Measurements from ENCODE around the gene PTPRJ.

The PTPRJ gene

DNA sequence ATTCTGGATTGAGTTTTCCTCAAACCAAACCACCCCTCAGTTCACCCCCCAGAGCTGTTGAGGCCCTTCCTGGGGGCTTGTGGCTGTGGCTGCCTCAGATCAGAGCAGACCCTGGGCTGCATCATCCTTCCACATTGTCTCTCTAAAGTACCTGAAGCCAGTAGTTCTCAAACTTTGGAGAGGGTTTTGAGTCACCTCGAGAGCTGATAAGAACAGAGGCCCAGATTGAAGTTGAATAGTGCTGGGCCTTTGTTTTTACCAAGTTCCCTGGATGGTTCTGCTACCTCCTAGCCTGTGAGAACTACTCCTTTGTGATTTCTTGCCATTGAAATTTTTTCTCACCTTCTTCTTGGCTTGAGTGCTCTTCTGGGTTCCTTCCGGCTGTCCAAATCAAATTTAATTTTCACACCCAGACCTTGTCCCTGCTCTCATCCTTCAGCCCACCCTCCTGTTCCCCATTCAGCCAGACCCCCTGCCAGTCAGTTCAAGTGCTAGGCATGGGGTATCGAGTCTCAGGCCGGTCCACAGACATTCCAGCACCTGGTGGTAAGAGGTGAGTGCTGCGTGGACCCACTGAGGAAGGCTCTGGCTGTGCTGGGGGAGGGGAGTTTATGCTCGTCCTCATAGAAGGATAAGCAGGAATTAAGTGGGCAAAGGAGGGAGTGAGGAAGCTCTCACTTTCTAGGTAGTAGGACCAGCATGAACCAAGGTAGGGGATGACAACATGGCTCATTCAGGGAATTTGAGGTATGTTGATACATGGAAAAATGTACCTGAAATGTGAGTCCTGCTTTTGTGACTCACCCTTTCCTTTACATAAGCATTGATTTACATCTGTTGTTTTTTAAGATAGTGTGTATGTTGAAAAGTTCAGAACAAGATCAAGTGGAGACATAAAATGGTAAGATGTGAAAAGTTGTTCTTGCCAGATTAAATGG, 116.5 kb downstream of the PTPRJ start:
- DNase-seq: no peak

DNA sequence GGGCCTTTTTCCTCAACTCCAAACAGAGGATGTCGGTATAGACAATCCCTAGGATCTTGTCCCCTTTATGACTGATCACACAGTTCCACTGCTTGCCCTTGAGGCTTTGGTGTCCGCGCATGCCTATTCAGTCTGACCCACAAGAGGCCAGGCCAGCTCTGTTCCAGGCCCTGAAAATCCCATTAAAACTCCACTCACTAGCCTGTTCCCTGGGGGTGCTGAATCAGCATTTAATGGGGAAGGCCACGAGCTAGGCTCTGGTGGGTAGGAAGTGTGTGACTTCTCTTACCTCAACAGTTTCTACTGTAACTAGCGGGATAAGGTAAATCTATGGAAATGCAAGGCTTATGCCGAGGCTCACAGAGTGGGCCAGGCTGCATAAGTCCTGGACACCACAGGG, 117.7 kb downstream of the PTPRJ start:
- no peak for DNase-seq

DNA sequence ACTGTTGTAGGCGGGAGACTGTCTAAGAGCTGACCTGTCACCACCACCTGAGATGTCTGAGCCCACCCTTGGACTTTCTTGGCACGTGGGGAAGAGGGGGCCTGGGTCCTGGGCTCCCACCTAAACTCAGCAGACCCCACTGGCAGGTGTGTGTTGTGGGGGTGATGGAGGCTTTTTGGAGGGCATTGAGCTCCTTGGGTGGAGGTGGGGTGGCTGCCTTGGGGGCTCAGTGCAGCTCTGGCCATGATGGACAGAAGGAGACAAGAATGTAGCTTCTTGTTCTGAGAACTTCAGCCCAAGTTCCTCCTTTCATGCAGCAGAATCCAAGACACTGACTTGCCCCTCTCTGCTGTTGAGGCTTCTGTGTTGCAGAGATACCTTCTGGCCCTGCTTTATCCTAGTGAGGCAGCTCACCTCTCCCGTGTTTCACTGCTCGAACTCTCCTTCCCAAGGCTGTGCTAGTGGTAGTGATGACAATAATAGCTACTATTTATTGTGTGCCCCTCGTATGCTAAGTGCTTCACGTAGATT, 119.6 kb downstream of the PTPRJ start:
- DNase-seq: no peak

DNA sequence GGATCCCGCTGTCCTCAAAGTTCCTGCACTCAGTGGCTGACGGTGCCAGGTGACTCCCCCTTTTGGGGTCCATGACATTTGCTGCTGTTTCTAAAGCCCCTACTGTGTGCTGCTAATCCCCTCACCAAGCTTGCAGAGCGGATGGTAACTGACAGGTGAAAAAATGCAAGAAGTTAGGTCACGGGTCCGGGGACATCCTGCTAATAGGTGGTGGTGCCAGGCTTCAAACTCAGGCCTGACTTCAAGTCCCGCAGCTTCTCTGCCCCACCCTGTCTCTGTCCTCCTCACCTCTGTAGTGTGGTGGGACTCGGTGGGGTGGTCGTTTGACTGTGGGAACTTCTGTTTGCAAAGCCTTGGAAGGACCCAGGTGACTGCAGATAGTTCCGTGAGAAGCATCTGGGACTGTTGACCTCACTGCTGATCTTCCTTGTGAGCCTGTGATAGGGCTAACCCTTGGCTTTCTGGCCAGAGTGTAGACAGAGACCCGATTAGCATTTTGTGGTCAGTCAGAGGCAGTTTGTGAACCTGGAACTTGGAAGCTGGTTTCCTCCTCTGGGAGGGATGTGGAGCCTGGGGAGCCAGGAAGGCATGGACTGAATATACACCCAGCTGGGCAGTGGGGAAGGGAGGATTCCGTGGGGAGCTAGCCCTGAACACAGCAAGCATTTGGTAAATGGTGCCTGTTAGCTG, 120.8 kb downstream of the PTPRJ start:
- DNase-seq: no peak

DNA sequence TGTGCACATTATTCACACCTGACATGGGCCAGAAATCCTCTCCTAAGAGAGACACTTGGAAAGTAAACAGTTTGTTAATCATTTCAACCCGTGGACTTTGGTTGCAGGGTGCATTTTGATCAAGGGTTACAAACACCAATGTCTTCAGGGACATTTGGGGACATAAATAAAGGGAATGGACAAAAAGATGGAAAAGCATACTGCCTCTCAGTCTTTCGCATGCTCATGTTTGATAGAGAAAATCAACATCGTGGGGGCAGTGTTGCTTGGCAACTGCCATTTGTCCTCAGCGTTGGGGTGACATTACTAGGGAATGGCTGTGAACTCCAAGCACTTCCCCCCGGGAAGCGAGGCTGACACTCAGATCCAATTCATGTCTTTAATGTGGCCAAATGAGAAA, 121.6 kb downstream of the PTPRJ start:
- no peak for DNase-seq

DNA sequence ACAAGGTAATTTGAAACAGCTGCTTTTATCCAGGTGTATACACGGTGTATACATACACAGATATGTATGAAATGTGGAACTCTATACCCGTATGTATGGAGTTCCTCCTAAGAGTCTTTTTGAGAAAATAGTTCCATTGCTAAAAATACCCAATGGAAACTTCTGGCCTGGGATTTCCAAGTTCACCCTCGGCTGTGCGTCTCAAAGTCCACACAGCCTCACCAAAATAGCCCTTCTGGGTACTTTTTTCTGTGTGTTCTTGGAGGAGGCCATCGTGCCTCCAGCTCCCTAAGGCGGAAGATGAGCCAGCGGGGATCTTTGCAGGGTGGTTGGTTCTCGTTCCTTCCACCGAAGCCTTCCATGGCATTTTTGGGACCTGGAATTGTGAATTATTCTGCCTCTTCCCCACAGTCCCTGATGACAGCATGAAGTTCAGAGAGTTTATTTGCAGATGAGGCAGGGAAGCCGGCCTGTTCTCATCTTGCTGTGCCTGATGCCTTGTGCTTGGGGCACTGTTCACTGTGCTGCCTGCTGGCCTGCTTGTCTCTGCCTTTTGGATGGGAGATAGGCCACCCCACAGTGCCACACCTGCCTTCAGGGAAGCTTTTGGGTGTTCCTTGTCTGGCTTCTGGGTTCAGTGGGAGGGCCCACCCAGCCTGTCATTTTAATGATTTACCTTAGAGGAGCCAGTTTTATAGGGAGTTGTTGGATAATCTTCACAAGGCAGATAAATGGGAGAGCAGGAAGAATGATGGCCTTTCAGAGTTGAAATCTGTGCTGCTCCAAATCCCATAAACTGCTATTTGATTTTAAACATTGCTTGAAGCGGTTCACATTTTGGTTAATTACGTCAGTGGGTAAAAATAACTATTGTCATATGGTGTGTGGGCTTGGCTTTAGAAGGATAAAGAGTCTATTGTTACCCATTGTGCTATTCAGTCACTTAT, 123.5 kb downstream of the PTPRJ start:
- no peak for DNase-seq

DNA sequence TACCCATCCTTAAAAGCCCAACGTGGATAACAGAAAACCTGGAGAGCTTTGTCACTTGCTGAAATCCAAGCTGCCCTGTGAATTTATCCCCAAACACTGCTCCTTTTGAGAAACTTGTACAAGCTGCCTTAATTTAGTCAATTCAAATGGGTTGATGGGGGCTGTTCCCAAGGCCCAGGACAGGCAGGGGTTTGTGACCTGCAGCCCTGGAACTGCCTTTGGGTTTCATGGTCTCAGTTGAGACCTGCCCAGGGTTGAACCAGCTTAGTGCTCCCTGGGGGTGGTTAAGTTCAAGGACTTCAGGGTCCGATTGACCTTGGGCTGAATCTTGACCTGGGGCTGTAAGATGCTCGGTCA, 124.2 kb downstream of the PTPRJ start:
- DNase-seq: no peak

DNA sequence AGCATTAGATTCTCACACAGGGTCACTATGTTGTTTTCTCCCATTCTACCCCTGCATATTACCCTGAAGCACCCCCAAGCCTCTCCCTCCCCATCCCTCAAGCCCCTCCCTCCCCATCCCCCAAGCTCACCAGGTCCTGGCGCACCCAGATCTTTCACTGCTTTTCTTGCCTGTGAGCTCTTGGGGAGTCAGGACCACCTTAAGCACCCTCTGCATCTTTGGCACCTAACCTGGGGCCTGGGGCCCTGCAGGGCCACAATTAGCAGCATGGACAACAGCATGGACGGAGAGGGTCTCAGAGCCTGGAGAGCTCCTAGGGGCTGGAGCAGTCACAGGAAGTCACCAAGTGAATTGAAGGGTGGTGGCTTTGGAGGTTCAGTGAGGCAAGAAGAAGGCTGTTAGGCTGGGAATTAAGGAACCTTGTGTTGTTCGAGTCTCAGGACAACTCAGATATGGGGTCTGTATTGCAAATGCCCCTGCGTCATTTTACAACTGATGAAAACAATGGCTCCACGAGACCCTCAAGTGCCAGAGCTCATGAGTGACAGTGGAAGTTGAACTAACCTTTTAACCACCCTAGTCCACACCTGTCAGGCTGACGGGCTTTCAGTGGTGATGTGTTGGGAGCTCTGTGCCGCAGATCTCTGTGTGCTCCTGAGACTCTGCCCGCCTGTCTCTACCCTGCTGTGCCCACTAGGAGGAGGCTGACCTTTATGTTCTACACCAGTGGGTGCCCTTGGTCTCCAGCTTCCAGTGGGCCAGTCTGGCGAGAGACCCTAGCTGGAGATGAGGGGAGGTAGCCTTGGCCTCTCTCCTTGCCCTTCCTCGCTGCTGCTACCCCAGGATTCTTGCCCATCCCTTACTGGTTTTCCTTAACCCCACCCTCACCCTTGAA, 125.0 kb downstream of the PTPRJ start:
- no peak for DNase-seq

DNA sequence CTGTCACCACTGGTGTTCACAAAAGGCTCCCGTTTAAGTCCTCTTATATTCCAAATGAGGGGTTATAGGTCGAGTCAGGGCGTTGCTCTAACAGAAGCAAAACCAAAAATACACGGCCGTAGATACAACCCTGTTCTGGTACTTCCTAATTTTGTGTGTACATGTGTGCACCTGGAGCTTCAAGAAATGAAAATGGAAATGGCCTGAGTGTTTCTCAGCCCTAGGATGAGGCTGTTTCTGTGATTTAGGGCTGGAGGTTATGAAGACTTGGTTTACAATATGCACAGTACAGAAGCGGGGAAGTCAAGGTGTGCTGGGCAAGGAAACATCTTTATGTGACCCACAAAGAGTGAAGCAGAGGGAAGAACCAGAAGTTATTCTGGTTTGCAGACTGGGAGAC, 125.8 kb downstream of the PTPRJ start:
- DNase-seq: no peak

DNA sequence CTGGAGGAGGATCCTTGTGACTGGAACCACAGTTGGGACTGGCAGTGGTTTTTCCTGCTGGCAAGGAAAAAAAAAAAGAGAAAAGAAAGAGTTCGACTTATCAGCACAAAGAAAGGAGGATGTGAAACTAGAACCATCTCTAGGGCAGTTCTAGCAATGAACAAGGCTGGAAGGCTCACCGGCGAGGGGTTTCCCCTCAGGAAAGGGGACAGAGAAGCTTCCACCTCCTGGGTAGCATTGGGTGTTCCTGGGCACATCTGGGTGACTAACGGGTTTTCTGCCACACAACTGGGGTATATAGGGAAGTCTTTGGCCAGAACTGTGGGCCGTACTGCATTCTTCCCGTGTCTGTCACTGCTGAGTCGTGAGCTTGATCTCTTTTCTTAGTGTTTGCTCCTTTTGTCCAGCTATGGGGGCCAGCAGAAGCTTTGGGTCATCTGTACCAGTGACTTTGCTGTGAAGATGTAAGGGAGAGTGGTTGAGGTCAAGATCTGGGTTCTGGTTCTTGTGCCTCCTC, 126.9 kb downstream of the PTPRJ start:
- DNase-seq: no peak

DNA sequence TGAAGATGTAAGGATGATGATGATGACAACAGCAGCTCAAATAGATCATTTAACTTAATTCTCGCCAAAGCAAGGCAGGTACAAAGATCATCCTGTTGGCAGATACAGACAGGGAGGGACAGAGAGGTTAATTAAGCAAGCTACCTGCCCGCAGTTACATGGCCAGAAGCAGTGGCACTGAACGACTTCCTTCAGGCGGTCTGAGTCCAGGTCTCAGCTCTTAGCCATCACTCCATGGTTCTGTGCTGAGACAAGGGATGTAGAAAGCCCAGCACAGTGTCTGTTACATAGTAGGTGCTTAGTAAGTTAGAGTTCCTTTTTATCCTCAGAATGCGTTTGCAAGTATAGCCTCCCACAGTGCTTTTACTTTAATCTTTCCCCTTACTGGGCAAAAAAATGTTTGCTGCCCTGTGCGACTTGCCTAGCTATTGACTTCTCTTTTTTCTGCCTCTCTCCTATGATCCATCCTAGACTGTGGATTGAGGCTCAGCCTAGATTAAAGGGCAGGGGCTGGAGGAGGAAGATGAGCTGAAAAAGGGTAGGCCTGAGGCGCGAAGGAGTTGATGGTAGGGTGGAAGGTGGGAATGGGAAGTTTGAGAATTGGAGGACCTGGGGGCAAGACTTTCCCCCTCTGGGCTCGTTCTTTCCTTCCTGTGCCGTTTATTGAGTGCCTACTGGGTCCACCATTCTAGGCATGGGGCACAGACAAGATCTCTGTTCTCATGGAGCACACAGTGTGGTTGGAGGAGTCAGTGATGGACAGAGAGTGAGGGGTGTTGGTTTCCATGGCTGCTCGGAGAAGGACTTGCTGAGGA, 128.1 kb downstream of the PTPRJ start:
- no peak for DNase-seq

DNA sequence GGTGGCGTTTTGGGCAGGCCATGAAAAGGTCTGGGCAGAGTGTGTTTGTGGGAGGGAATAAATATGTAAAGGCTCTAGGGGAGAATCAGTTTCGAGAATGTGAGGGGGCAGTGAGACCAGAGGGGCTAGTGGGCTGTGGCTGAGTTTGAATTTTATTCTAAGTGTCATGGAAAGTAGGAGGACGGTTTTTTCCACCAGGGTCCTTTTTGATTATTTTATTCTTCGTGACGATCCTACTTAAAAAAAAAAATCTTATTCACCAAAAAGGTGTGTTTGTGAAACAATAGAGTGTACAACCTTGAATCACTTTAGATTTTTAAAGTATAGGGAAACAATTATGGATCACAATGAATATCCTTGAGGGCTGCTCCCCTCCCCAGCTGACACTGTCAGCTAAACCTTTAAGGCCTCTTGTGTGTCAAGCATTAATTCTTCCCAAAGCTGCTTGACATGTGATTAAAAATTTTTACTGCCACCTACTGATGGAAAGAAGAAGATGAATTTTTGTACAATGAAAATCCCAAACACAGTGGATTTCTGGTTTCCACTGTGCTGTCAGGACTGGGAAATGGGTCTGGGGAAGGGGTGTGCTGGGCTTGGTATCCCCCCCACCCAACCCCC, 128.8 kb downstream of the PTPRJ start:
- peak; percentile 44 for DNase-seq

DNA sequence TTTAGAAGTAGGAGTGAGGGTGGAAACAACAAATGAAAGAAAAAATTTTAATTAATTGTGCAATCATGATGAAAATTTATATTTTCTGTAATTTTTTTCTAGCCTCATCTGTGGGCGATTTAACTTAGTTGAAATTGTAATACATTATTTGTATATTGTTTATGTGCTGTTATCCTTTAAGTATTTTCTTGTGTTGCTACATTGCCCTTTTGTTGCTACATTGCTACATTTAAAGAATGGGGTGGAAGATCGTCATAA, 130.1 kb downstream of the PTPRJ start:
- DNase-seq: no peak

DNA sequence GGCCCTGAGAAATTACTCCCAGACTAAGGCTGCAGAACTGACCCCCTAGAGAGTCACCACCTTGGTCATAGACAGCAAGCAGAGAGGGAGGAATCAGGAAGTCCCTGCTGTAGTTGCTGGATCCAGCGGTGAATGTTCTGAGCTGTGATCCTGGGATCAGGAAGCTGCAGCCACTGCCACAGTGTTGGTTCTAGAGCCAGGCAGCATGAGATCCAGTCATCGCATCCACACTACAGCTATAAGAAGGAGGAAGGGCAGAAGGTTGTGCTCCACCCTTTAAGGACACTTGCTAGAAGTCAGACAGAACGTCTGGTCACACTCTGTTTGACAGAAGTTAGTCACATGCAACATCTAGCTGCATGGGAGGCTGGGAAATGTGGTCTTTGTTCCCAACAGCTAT, 131.5 kb downstream of the PTPRJ start:
- DNase-seq: no peak

DNA sequence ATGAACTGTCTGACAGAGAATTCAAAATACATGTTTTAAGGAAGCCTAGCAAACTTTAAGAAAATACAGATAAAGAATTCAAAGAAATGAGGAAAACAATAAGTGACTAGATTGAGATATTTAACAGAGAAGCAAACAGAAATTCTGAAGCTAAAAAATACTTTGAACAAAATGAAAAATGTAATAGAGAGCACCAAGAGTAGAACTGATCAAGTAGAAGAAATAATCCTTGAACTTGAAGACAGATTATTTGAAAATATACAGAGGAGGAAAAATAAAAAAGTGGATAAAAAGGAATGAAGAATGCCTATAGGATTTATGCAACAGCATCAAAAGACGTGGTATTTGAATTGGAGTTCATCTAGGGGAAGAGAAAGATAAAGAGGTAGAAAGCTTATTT, 134.4 kb downstream of the PTPRJ start:
- DNase-seq: no peak

DNA sequence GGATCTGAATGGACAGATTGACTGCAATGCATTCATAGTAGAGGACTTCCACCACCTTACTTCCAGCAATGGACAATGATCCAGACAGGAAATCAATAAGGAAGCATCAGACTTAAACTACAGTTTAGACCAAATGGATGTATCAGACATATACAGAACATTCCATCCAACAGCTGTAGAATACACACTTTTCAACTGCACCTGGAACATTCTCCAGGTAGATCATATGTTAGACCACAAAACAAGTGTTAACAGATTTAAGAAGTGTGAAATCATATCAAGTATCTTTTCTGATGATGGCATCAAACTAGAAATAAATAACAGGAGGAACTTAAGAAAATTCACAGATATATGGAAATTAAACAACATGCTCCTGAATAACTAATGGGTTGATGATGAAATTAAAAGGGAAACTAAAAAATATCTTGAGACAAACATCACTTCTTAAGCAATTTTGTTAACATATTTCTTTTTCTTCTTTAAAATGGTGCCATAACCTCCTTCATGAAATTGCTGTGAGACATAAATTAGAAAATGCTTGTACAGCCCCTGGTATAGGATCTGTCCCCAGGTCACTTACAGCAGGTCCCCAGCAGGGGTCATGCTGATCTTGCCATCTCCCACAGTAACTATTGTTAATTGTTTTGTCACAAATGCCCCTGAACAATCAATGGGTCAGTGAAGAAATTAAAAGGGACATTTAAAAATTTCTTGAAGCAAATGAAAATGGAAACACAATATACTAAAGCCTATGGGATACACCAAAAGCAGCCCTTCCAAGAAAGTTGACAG, 136.3 kb downstream of the PTPRJ start:
- DNase-seq: no peak

DNA sequence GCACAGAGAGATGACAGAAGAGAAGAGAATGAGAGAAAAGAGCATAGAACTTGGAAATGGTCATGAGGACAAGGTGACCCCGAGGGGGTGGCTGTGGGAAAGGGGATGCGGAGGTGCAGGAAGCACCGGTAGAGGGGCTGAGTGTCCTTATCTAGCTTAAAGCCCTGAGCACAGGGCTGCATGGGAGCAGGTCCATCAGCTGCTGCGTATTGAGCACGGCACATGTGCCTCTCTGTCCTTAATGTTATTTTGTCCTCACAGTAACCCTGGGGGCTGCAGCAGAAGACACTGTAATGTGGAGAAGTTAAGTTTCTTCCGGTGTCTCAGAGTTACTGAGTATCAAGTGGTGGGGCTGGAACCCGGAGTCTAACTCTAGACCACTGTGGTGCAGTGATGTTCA, 141.9 kb downstream of the PTPRJ start:
- DNase-seq: no peak

DNA sequence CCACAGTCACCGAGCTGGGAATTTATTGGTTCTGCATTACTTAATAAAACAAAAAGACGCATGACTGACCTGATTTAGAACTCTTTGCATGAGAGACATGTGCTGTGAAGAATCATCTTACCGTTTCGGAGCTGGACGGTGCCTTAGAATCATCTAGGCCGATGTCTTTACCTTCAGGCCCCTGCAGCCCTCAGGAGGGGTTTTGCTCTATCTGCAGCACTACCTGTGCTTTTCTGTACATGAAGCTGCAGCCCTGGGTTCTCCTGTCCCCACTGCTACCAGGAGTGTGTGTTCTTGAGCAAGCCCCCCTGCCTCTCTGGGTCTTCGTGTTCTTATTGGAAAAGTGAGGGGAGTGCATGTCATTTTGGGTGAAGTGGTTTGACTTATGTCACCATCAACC, 142.3 kb downstream of the PTPRJ start:
- no peak for DNase-seq

DNA sequence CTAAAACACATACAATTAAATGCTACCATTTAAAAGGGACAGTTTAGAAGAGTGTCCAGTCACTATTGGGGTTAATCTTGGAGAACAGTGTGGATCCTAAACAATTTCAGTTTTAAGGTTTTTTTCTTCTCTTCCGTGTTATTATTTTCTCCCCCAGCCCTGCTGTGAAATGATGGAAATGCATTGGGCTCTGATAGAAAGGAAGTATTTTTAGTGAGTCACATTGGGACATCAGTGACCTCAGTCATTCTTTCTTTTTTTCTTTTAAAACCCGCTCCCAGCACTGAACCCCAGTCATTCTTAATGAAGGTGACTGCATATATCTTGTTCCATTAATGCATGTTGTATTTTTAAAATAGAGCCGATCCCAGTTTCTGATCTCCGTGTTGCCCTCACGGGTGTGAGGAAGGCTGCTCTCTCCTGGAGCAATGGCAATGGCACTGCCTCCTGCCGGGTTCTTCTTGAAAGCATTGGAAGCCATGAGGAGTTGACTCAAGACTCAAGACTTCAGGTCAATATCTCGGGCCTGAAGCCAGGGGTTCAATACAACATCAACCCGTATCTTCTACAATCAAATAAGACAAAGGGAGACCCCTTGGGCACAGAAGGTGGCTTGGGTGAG, 143.0 kb downstream of the PTPRJ start:
- no peak for DNase-seq
